Ascending aorta (tissue), 2 donors: ENCODE data around the gene STK32C. TPM values are rescaled to one million over a fixed set of nuclear protein-coding genes. Genes with fewer than 3 reads are reported as not detected.

ENCODE experiments used
- DNase-seq, 2 donors: peaks; one replicate each; pipeline ENCODE4 v3.0.0-alpha.2; 2019; ENCODE audit warnings: low spot score in 2 of 2
- H3K27ac ChIP-seq, 2 donors: fragments of 200-600 bp; sonication (generic); one replicate each; pipeline ENCODE4 v1.5.1; 2016 to 2017; ENCODE audit warnings: mild to moderate bottlenecking in 1 of 2
- H3K27me3 ChIP-seq: fragments of 200-600 bp; sonication (generic); one replicate; pipeline ENCODE4 v1.5.1; 2017
- H3K36me3 ChIP-seq, 2 donors: fragments of 200-600 bp; sonication (generic); one replicate each; pipeline ENCODE4 v1.5.1; 2016
- H3K4me1 ChIP-seq, 2 donors: fragments of 200-600 bp; sonication (generic); one replicate each; pipeline ENCODE4 v1.5.1; 2016 to 2017; ENCODE audit warnings: mild to moderate bottlenecking in 1 of 2
- H3K4me3 ChIP-seq, 2 donors: fragments of 200-600 bp; sonication (generic); one replicate each; pipeline ENCODE4 v1.5.1; 2016 to 2017; ENCODE audit warnings: mild to moderate bottlenecking in 1 of 2
- H3K9me3 ChIP-seq, 2 donors: fragments of 200-600 bp; sonication (generic); one replicate each; pipeline ENCODE4 v1.5.1; 2016
- CTCF ChIP-seq, 3 experiments: fragments of 200-600 bp in 2 of 3; fragments of 450-650 bp in 1 of 3; sonication (generic) in 2 of 3; IDR thresholded peaks; one replicate each; pipeline ENCODE4 v1.5.1; 2016 to 2019; ENCODE audit warnings: antibody characterized with exemption in 3 of 3, mild to moderate bottlenecking in 1 of 3, moderate library complexity in 1 of 3
- intact Hi-C: fragments of 100-400 bp; cut with DNase I; formaldehyde crosslinking; loops from one replicate; pipeline ENCODE4 v1.15.1; 2023
- total RNA-seq: library from RNA; depleted of rRNA; stranded (reverse); fragments of >200 nt; gene quantifications from one replicate; pipeline ENCODE4 v1.1.0, GENCODE V29; 2016

The STK32C gene
- total RNA-seq, 1 donor from 2014 or later, result 16.2 TPM

- intact Hi-C loops, result loop anchor here (2.0 to 10.0 kb wide), 7 partner anchors 47 to 1069 kb away; partner anchors contain the start of genes BNIP3, ECHS1, PAOX and TUBGCP2
- Histone ChIP-seq H3K36me3 (no peaks in the 10 kb centered on the region), H3K9me3 (no peaks in the 10 kb centered on the region), H3K27me3 (no peaks in the 10 kb centered on the region), H3K4me3 (no peak overlapping the region), H3K4me1 (peaks cover 6 to 8% of the 10 kb centered on the region in 2 donors), H3K27ac (no peak overlapping the region)
- DNase-seq, result peak in 1 of 2 donors; percentile 56
- no peak for TF ChIP-seq CTCF (IDR thresholded peaks at IDR 0.05)
Measured at GRCh38 chr10:132305654-132306342, 2.0 kb downstream of the STK32C start.

- Histone ChIP-seq H3K36me3 (no peaks in the 10 kb centered on the region), H3K27me3 (no peaks in the 10 kb centered on the region), H3K4me3 (no peak overlapping the region), H3K9me3 (no peaks in the 10 kb centered on the region), H3K27ac (no peak overlapping the region), H3K4me1 (peaks cover 6 to 8% of the 10 kb centered on the region in 2 donors)
- no peak for TF ChIP-seq CTCF (IDR thresholded peaks at IDR 0.05)
- intact Hi-C loops, result loop anchor here (5.0 to 10.0 kb wide), 6 partner anchors 47 to 1070 kb away; partner anchors contain the start of genes BNIP3, ECHS1, PAOX and TUBGCP2
- DNase-seq, result peak in 1 of 2 donors; percentile 41
Measured at GRCh38 chr10:132304756-132305509, 2.8 kb downstream of the STK32C start.

GRCh38 chr10:132303361-132304115 is 4.2 kb downstream of the STK32C start:
- intact Hi-C loops, result loop anchor here (10.0 kb wide), 1 partner anchor 1071 kb away; the partner anchor contains the start of genes ECHS1 and PAOX
- Histone ChIP-seq H3K36me3 (no peaks in the 10 kb centered on the region), H3K9me3 (no peaks in the 10 kb centered on the region), H3K4me1 (peaks cover 5 to 6% of the 10 kb centered on the region in 2 donors), H3K27ac (no peak overlapping the region), H3K4me3 (no peak overlapping the region), H3K27me3 (no peaks in the 10 kb centered on the region)
- peak in 1 of 2 donors; percentile 53 for DNase-seq
- no peak for TF ChIP-seq CTCF (IDR thresholded peaks at IDR 0.05)

- Histone ChIP-seq H3K4me3 (no peak overlapping the region), H3K27ac (no peak overlapping the region), H3K9me3 (no peaks in the 10 kb centered on the region), H3K4me1 (peaks cover 5 to 6% of the 10 kb centered on the region in 2 donors), H3K27me3 (no peaks in the 10 kb centered on the region), H3K36me3 (no peaks in the 10 kb centered on the region)
- intact Hi-C loops, result loop anchor here (10.0 kb wide), 1 partner anchor 1072 kb away; the partner anchor contains the start of genes ECHS1 and PAOX
- peak in 1 of 2 donors; percentile 59 for DNase-seq
- TF ChIP-seq CTCF (IDR thresholded peaks at IDR 0.05), result no peak
Measured at GRCh38 chr10:132302421-132303310, 5.1 kb downstream of the STK32C start.
